Liver (tissue), 9 donors: ENCODE measurements around the gene TMEM184C. TPM values are rescaled to one million over a fixed set of nuclear protein-coding genes. Genes with fewer than 3 reads are reported as not detected.
A peak's percentile ranks its signal among the peaks of the same experiment; 100 is the strongest.

Experiments used
- DNase-seq: peaks from one replicate; pipeline ENCODE4 v3.0.0-alpha.2; 2017; ENCODE audit warnings: low spot score
- H3K27ac ChIP-seq, 2 donors: one replicate each; pipeline ENCODE4 v1.7.0; 2013; ENCODE audit warnings: inconsistent platforms in 2 of 2, low read length in 2 of 2, control low read depth in 1 of 2, low read depth in 1 of 2, mild to moderate bottlenecking in 1 of 2
- H3K27me3 ChIP-seq, 4 donors: one replicate each; pipeline versions ENCODE4 v1.6.1 to v1.7.0; 2013; ENCODE audit warnings: low read length in 3 of 4, inconsistent platforms in 1 of 4, mild to moderate bottlenecking in 1 of 4, moderate library complexity in 1 of 4; ENCODE audit not compliant: control insufficient read depth in 4 of 4, insufficient read depth in 4 of 4
- H3K36me3 ChIP-seq, 4 donors: one replicate each; pipeline versions ENCODE4 v1.6.1 to v1.7.0; 2013; ENCODE audit warnings: low read length in 3 of 4, mild to moderate bottlenecking in 3 of 4, low read depth in 1 of 4, moderate library complexity in 1 of 4; ENCODE audit not compliant: control insufficient read depth in 4 of 4, insufficient read depth in 3 of 4
- H3K4me1 ChIP-seq, 4 donors: one replicate each; pipeline versions ENCODE4 v1.6.1 to v1.7.0; 2013; ENCODE audit warnings: low read length in 3 of 4, mild to moderate bottlenecking in 3 of 4, moderate library complexity in 1 of 4; ENCODE audit not compliant: control insufficient read depth in 4 of 4, insufficient read depth in 4 of 4
- H3K4me3 ChIP-seq, 3 donors: one replicate each; pipeline versions ENCODE4 v1.6.1 to v1.7.0; 2013; ENCODE audit warnings: low read length in 3 of 3, control low read depth in 1 of 3, low read depth in 1 of 3, mild to moderate bottlenecking in 1 of 3
- H3K9ac ChIP-seq, 2 donors: one replicate each; pipeline ENCODE4 v1.7.0; 2013; ENCODE audit warnings: low read length in 2 of 2, mild to moderate bottlenecking in 2 of 2, moderate library complexity in 2 of 2, control low read depth in 1 of 2, low read depth in 1 of 2
- H3K9me3 ChIP-seq, 4 donors: one replicate each; pipeline versions ENCODE4 v1.6.1 to v1.7.0; 2013; ENCODE audit warnings: low read length in 3 of 4; ENCODE audit not compliant: control insufficient read depth in 4 of 4
- EGR1 ChIP-seq, 2 donors: IDR thresholded peaks; 2 replicates each; pipeline ENCODE4 v1.6.1; 2016 to 2018; ENCODE audit warnings: antibody characterized with exemption in 2 of 2, low read depth in 2 of 2
- FOXA1 ChIP-seq: IDR thresholded peaks from 2 replicates; pipeline ENCODE4 v1.6.1; 2016; ENCODE audit warnings: antibody characterized with exemption
- FOXA2 ChIP-seq: IDR thresholded peaks from 2 replicates; pipeline ENCODE4 v1.6.1; 2016; ENCODE audit warnings: antibody characterized with exemption
- GABPA ChIP-seq, 2 donors: IDR thresholded peaks in 1 of 2; conservative IDR thresholded peaks in 1 of 2; 2 replicates each; pipeline ENCODE4 v1.6.1; 2016; ENCODE audit warnings: antibody characterized with exemption in 2 of 2, mild to moderate bottlenecking in 1 of 2, moderate library complexity in 1 of 2
- HNF4A ChIP-seq, 2 donors: conservative IDR thresholded peaks; 2 replicates each; pipeline ENCODE4 v1.6.1; 2016; ENCODE audit warnings: antibody characterized with exemption in 2 of 2, mild to moderate bottlenecking in 2 of 2
- HNF4G ChIP-seq: IDR thresholded peaks from 2 replicates; pipeline ENCODE4 v1.6.1; 2016; ENCODE audit warnings: antibody characterized with exemption
- JUND ChIP-seq, 2 donors: IDR thresholded peaks; 2 replicates each; pipeline ENCODE4 v1.6.1; 2016; ENCODE audit warnings: antibody characterized with exemption in 2 of 2
- NR2F2 ChIP-seq: IDR thresholded peaks from 2 replicates; pipeline ENCODE4 v1.6.1; 2016; ENCODE audit warnings: antibody characterized with exemption
- RAD21 ChIP-seq, 2 donors: IDR thresholded peaks; 2 replicates each; pipeline ENCODE4 v1.6.1; 2016; ENCODE audit warnings: antibody characterized with exemption in 2 of 2, mild to moderate bottlenecking in 2 of 2
- RXRA ChIP-seq, 2 donors: IDR thresholded peaks; 2 replicates each; pipeline ENCODE4 v1.6.1; 2017 to 2018; ENCODE audit warnings: antibody characterized with exemption in 2 of 2, mild to moderate bottlenecking in 1 of 2
- SP1 ChIP-seq: IDR thresholded peaks from 2 replicates; pipeline ENCODE4 v1.6.1; 2018; ENCODE audit warnings: antibody characterized with exemption, mild to moderate bottlenecking
- TAF1 ChIP-seq: conservative IDR thresholded peaks from 2 replicates; pipeline ENCODE4 v1.6.1; 2016; ENCODE audit warnings: antibody characterized with exemption, mild to moderate bottlenecking
- YY1 ChIP-seq: IDR thresholded peaks from 2 replicates; pipeline ENCODE4 v1.6.1; 2016; ENCODE audit warnings: antibody characterized with exemption, mild to moderate bottlenecking
- WGBS: extraction: QIAGEN DNeasy Blood & Tissue Kit; methylation state at CpG from one replicate; pipeline ENCODE4 v1.1.7; 2013; 5-methylcytosine and 5-hydroxymethylcytosine counted together
- polyA plus RNA-seq, 2 donors: library from polyadenylated mRNA; stranded (reverse) in 1 of 2; unstranded in 1 of 2; fragments of 200-250 nt in 1 of 2; fragments of >200 nt in 1 of 2; fragmentation: Nextera tagmentation in 1 of 2; extraction: Ambion mirVana in 1 of 2; gene quantifications; one replicate each; pipeline versions ENCODE4 v1.2.1 to v1.2.3, GENCODE V29; 2013 to 2015
- total RNA-seq, 2 donors: library from RNA; depleted of rRNA; stranded (reverse); fragments of >200 nt; gene quantifications; one replicate each; pipeline ENCODE4 v1.2.3, GENCODE V29; 2014
- TF ChIP-seq, protein P1 (sequence below): fragments of 150-350 bp; IDR thresholded peaks from 2 replicates; pipeline ENCODE4 v1.5.1; 2017; ENCODE audit warnings: improper control_type of control experiment, low read depth, low read length; ENCODE audit not compliant: missing input control
- TF ChIP-seq, protein P2 (sequence below): IDR thresholded peaks from 2 replicates; pipeline ENCODE4 v1.6.1; 2016; ENCODE audit warnings: antibody characterized with exemption
- TF ChIP-seq, protein P3 (sequence below): IDR thresholded peaks from 2 replicates; pipeline ENCODE4 v1.6.1; 2016; ENCODE audit warnings: antibody characterized with exemption, mild to moderate bottlenecking
- TF ChIP-seq, protein P4 (sequence below): IDR thresholded peaks from 2 replicates; pipeline ENCODE4 v1.6.1; 2016; ENCODE audit warnings: antibody characterized with exemption
- TF ChIP-seq, protein P5 (sequence below): IDR thresholded peaks from 2 replicates; pipeline ENCODE4 v1.6.1; 2016; ENCODE audit warnings: antibody characterized with exemption
- donor health status: healthy.
- donor health status: healthy.
- donor health status: healthy.
- donor health status: healthy.
- donor health status: healthy.

The TMEM184C gene
- total and polyA plus RNA-seq, 4 donors: 9.1 to 31.4 (median 13.4) TPM

DNA sequence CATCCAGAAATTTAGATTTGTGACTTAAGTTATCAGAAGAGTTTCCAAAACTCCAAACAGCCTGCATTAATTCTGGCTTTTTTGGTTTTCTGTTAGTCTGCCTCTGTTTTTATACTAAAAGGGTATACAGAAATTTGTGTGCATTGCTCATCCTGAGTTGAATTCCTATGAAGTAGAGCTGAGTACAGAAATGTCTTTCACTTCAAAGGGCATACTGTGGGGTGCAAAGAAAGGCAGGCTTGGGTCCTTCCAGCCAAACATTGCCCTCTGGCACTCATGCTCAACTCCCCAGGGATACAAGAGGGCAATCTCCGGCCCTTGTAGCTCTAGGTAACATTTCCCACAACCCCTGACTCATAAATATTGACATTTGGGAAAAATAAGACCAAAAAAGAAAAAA, 27.6 kb upstream of the TMEM184C start:
- H3K4me3 ChIP-seq: no peak overlapping the region
- WGBS: 72% methylated on average over 1 of the region's 1 CpG
- no peak for DNase-seq
- no peaks in the 10 kb centered on the region for H3K27me3 ChIP-seq
- H3K36me3 ChIP-seq: no peaks in the 10 kb centered on the region
- no peaks in the 10 kb centered on the region for H3K4me1 ChIP-seq
- no peak for TF ChIP-seq FOXA2
- TF ChIP-seq, protein P1, sequence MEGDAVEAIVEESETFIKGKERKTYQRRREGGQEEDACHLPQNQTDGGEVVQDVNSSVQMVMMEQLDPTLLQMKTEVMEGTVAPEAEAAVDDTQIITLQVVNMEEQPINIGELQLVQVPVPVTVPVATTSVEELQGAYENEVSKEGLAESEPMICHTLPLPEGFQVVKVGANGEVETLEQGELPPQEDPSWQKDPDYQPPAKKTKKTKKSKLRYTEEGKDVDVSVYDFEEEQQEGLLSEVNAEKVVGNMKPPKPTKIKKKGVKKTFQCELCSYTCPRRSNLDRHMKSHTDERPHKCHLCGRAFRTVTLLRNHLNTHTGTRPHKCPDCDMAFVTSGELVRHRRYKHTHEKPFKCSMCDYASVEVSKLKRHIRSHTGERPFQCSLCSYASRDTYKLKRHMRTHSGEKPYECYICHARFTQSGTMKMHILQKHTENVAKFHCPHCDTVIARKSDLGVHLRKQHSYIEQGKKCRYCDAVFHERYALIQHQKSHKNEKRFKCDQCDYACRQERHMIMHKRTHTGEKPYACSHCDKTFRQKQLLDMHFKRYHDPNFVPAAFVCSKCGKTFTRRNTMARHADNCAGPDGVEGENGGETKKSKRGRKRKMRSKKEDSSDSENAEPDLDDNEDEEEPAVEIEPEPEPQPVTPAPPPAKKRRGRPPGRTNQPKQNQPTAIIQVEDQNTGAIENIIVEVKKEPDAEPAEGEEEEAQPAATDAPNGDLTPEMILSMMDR: no peak
- TF ChIP-seq RAD21 (IDR thresholded peaks at IDR 0.05): no peak
- no peak for TF ChIP-seq HNF4G
- TF ChIP-seq HNF4A (conservative IDR thresholded peaks at IDR 0.05): no peak
- TF ChIP-seq, protein P2, sequence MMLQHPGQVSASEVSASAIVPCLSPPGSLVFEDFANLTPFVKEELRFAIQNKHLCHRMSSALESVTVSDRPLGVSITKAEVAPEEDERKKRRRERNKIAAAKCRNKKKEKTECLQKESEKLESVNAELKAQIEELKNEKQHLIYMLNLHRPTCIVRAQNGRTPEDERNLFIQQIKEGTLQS: no peak
- TF ChIP-seq RXRA (IDR thresholded peaks at IDR 0.05): no peak
- H3K9ac ChIP-seq: no peak overlapping the region
- no peaks in the 10 kb centered on the region for H3K9me3 ChIP-seq
- H3K27ac ChIP-seq: peak overlapping the region in 1 of 2 donors; percentile 12

DNA sequence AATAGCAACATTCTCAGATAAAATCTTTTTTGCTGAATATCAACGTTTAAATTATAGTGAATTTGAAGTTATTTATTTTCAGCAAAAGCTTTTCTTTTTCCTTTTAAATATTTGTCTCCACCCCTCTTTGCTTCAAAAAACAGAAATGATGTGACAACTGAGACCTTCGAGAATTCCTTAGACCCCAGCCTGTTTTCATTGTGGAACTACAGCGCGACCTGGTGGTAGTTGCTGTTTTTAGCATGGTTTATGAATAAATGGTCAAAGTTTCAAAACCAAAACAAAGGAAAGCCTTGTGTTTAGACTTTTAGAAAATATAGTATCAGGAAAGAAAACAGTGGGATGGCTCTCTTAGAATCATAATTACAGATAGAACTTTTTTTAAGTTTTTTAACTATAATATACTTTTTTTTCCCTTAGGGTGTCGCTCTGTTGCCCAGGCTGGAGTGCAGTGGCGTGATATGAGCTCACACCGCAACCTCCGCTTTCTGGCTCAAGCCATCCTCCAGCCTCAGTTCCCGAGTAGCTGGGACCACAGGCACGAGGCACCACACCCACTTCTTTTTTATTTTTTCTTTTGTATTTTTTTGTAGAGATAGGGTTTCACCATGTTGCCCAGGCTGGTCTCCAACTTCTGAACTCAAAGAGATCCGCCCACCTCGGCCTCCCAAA, 26.8 kb upstream of the TMEM184C start:
- Histone ChIP-seq H3K27ac (no peak overlapping the region), H3K9me3 (no peaks in the 10 kb centered on the region), H3K36me3 (no peaks in the 10 kb centered on the region), H3K4me1 (no peaks in the 10 kb centered on the region), H3K4me3 (no peak overlapping the region), H3K27me3 (no peaks in the 10 kb centered on the region), H3K9ac (no peak overlapping the region)
- TF ChIP-seq, protein P1: peak; percentile 62
- TF ChIP-seq GABPA (IDR thresholded peaks at IDR 0.05 in 1 of 2, conservative IDR thresholded peaks at IDR 0.05 in 1 of 2): no peak
- peak; percentile 81 to 88 for TF ChIP-seq RAD21 (IDR thresholded peaks at IDR 0.05)
- peak; percentile 54 for DNase-seq
- 48% methylated on average over 12 of the region's 12 CpGs for WGBS

DNA sequence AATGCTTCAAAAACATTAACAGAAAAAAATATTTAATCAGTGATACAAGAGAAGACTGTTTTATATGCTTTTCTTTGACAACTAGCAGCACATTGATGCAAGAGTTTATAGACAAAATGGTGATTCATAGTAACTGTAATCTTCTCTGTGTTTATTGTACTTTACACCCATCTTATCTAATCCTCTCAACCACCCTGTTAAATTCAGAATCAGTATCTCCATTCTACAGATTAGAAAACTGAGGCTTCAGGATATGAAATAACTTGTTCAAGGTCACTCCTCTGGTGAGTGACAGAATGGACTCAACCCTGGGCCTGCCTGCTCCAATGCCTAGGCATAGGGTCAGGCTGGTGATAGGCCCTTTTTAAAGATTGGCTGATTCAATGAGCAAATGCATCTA, 26.1 kb upstream of the TMEM184C start:
- TF ChIP-seq JUND (IDR thresholded peaks at IDR 0.05) (no peak), TAF1 (no peak), FOXA1 (no peak), RAD21 (IDR thresholded peaks at IDR 0.05) (no peak), EGR1 (IDR thresholded peaks at IDR 0.05; ENCODE audit: low read depth in 2 of 2) (no peak), NR2F2 (no peak), HNF4G (no peak), SP1 (no peak), YY1 (no peak)
- TF ChIP-seq, protein P3, sequence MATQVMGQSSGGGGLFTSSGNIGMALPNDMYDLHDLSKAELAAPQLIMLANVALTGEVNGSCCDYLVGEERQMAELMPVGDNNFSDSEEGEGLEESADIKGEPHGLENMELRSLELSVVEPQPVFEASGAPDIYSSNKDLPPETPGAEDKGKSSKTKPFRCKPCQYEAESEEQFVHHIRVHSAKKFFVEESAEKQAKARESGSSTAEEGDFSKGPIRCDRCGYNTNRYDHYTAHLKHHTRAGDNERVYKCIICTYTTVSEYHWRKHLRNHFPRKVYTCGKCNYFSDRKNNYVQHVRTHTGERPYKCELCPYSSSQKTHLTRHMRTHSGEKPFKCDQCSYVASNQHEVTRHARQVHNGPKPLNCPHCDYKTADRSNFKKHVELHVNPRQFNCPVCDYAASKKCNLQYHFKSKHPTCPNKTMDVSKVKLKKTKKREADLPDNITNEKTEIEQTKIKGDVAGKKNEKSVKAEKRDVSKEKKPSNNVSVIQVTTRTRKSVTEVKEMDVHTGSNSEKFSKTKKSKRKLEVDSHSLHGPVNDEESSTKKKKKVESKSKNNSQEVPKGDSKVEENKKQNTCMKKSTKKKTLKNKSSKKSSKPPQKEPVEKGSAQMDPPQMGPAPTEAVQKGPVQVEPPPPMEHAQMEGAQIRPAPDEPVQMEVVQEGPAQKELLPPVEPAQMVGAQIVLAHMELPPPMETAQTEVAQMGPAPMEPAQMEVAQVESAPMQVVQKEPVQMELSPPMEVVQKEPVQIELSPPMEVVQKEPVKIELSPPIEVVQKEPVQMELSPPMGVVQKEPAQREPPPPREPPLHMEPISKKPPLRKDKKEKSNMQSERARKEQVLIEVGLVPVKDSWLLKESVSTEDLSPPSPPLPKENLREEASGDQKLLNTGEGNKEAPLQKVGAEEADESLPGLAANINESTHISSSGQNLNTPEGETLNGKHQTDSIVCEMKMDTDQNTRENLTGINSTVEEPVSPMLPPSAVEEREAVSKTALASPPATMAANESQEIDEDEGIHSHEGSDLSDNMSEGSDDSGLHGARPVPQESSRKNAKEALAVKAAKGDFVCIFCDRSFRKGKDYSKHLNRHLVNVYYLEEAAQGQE: no peak
- TF ChIP-seq, protein P2: no peak
- TF ChIP-seq, protein P4, sequence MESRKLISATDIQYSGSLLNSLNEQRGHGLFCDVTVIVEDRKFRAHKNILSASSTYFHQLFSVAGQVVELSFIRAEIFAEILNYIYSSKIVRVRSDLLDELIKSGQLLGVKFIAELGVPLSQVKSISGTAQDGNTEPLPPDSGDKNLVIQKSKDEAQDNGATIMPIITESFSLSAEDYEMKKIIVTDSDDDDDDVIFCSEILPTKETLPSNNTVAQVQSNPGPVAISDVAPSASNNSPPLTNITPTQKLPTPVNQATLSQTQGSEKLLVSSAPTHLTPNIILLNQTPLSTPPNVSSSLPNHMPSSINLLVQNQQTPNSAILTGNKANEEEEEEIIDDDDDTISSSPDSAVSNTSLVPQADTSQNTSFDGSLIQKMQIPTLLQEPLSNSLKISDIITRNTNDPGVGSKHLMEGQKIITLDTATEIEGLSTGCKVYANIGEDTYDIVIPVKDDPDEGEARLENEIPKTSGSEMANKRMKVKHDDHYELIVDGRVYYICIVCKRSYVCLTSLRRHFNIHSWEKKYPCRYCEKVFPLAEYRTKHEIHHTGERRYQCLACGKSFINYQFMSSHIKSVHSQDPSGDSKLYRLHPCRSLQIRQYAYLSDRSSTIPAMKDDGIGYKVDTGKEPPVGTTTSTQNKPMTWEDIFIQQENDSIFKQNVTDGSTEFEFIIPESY: no peak
- TF ChIP-seq, protein P5, sequence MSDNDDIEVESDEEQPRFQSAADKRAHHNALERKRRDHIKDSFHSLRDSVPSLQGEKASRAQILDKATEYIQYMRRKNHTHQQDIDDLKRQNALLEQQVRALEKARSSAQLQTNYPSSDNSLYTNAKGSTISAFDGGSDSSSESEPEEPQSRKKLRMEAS: no peak
- no peaks in the 10 kb centered on the region for H3K4me1 ChIP-seq

More for the DNA sequence above, 26.1 kb upstream of the TMEM184C start:
- Histone ChIP-seq H3K27me3 (no peaks in the 10 kb centered on the region), H3K4me3 (no peak overlapping the region), H3K9me3 (no peaks in the 10 kb centered on the region), H3K36me3 (no peaks in the 10 kb centered on the region), H3K9ac (no peak overlapping the region), H3K27ac (no peak overlapping the region)
- no peak for DNase-seq
